NCI-H1105 (cell line): Measurements from ENCODE around the gene USF2.

ENCODE experiments used
- DNase-seq: peaks from one replicate; lab custom pipeline; 2025; lab: John Stamatoyannopoulos, UW

The USF2 gene

DNA sequence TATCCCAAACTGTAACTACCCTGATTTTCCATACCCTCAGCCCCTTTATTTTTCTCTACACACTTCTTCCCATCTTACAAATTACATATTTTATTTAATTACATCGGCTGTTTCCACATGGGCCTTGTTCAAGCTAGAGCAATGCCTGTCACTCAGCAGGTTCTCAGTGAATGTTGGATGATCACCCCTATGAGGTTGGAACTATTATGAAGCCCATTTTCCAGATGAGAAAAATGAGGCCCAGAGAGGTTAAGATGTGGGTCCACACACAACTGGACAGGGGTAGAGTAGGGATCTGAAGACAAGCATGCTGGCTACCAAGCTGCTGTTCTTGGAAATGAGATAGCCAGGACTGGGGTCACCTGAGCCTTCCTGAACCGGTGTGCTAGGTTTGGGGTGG, 33.2 kb downstream of the USF2 start:
- DNase-seq, result no peak

GRCh38 chr19:35302446-35302845, 33.7 kb downstream of the USF2 start:
- no peak for DNase-seq

- DNase-seq, result no peak
Observed at GRCh38 chr19:35303357-35303915, 34.7 kb downstream of the USF2 start.

- no peak for DNase-seq
Observed at GRCh38 chr19:35304036-35304435, 35.3 kb downstream of the USF2 start.

- no peak for DNase-seq
Observed at GRCh38 chr19:35305181-35305580, 36.4 kb downstream of the USF2 start.

DNA sequence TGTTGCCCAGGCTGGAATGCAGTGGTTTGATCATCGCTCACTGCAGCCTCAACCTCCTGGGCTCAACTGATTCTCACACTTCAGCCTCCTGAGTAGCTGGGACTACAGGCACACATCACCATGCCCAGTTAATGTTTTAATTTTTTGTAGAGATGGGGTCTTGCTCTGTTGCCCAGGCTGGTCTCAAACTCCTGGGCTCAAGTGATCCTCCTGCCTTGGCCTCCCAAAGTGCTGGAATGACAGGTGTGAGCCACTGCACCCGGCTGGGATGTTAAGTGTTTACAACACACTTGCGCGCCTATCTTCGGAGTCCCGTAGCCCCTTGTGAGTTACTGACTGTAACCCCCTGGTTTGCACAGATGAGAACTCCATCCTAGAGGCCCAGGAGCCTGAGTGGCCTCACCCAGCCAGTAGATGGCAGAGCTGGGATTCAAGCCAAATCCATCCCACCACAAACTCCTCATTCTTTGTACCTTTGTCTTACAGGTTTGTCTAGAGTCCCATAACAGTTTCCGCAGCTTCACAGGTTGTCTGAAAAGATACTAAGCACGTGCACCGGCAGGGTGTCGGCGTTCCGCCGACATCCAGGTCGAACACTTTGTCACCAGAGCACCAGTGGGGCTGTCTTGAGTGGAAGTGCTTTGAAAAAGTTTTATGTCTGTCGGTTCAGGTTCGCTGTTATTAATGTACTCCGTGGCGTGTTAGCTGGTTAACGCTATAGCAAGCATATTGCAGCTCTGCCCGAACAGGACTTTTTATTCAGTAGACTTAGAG, 37.9 kb downstream of the USF2 start:
- DNase-seq, result no peak

DNA sequence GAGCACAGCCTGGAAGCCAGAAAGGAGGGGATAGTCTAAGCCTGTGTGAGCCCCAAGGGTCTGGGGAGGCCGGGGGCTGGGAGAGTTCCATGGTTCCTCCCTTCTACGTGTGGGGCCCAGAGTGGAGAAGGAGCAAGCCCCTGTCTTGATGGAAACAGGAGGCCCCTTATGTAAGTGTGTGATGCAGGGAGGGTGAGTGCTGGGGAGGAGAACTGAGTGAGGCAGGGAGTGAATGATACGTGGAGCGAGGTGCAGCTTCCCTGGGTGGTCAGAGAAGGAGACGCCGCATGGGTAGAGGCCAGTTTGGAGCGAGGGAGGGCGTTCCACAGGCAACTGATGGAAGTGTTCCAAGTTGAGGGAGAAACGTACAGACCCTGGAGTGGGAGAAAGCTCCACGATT, 39.2 kb downstream of the USF2 start:
- no peak for DNase-seq

DNA sequence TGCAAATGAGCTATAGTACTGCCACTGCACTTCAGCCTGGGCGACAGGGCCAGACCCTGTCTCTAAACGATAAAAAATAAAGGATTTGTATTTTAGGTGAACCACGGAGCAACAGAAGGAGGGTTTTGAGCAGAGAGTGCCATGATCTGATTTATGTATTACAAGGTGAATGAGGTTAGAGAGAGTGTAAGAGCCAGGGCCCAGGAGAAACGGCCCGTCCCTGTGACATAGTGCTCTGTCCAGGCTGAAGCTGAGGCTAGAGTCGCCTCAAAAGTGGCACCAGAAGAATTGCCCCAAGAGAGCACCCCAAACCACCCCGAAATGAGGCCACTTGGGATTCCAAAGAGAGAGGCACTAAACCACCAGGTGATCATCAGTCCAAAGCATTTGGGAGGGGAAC, 40.1 kb downstream of the USF2 start:
- no peak for DNase-seq

DNA sequence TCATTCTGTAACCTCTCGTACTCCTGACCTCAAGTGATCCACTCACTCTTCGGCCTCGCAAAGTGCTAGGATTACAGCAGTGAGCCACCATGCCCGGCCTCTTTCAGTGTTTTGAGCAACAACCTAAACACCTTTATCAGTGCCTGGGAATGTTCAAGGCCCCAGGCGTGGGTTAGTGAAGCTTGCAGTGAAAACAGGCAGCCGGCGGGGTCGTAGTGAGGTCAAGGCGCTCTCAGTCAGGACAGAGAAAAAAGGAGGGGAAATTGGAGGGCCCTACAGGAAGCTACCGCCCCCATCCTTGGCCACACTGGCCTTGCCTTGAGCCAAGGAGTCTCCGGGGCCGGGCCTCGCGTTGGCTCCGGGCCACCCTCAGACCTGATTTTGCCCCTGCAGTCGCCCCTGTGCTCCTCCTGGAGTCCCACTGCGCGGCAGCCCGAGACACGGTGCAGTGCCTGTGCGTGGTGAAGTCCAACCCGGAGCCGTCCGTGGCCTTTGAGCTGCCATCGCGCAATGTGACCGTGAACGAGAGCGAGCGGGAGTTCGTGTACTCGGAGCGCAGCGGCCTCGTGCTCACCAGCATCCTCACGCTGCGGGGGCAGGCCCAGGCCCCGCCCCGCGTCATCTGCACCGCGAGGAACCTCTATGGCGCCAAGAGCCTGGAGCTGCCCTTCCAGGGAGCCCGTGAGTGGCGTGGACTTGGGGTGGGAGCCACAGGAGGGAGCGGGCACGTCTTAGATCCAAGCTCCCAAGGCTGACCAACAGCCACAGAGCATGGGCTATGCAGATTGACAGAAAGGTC, 40.9 kb downstream of the USF2 start:
- no peak for DNase-seq

DNA sequence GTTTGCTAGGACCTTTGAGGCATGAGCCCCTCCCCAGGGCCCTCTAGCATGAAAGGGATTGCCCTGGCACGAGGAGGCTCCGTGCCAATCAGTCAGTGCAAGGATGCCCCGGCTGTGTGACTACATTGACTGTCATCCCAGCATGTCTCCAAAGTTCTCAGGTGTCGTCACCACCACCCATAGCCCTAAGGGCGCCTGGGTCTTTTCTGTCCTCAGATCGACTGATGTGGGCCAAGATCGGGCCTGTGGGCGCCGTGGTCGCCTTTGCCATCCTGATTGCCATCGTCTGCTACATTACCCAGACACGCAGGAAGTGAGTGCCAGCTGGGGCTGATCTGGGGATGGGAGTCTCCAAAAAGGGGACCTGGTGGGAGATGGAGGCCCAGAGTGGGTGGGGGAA, 41.6 kb downstream of the USF2 start:
- DNase-seq, result no peak

DNA sequence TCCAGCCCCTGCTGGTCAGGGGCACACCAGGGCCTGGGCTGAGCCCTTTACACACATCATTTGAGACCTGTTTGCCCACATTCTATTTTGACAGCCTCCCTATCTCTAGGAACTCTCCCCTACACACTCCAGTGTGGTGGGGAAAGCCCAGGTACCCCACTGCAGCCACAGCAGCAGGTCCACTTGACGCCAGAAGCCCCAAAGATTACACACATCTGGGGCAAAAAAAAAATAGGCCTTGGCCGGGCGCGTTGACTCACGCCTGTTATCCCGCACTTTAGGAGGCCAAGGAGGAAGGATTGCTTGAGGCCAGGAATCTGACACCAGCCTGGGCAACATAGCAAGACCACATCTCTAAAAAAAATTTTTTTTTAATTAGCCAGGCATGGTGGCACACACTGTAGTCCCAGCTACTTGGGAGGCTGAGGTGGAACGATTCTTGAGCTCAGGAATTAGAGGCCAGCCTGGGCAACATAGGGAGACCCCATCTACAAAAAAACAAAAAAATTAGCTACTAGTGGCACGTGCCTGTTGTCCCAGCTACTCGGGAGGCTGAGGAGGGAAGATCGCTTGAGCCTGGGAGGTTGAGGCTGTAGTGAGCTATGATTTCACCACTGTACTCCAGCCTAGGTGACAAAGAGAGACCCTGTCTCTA, 42.2 kb downstream of the USF2 start:
- DNase-seq, result no peak

DNA sequence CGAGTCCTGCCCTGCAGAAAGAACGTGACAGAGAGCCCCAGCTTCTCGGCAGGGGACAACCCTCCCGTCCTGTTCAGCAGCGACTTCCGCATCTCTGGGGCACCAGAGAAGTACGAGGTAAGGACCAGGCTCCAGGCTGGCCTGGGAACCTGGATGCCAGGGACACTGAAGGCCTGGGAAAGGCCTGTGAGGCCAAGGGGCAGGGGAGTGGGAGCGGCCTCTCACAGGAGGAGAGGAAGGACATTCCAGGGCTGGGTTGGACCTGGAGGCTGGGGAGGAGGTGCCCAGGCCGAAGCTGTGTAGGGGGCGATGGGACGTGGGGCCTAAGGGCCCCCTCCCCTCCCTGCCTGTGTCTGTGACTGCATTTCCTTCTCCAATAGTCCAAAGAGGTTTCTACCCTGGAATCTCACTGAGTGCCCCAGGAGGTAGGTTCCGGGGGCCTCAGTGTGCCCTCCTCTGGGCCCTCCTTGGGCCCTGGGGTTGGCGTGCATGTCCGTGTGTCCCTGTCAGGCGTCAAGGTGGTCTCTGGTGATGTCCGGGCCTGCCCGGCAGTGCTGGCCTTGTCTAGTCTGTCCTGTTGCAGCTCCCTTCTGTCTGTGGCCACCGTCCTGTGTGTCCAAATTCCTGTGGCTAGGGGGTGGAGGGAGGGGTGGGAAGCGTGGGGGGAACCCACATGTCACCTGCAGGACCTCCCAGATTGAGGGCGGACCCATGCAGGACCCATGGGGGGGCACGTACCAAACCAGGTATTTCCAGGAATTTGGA, 43.3 kb downstream of the USF2 start:
- no peak for DNase-seq

DNA sequence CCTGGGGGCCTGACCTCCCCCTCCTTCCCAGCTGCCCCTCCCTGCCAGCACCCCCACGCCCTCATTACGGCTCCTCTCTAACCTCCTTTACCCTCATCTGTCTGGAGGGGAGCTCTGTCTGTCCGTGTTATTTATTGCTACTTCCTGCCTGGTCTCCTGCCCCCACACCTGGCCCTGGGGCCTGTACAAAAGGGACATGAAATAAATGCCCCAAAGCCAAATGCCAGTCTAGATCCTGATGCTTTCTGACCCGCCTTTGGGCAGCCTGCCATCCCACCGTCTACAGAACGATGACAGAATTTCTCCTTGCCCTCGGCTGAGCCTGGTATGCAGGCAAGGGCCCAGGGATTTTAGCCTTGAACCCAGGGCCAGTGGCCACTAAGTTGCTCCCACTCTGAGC, 44.8 kb downstream of the USF2 start:
- no peak for DNase-seq

DNA sequence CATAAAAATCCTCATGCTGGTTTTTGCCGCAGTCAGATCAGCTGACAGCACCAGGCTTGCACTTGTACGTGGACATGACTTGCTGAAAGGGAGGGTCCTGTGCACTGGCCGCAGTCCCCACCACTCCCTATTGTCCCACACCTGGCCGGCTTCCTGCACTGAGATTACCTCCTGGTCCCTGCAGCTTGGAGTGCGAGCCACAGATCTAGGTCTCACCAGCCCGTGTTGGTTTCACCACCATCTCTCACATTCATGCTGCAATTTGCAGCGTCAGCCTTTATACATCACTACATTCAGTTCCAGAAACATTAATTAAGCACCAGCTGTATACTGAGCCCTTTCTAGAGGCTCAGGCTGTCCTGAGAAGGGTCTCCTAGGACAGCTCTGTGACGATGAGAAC, 45.3 kb downstream of the USF2 start:
- no peak for DNase-seq

- DNase-seq, result no peak
Observed at GRCh38 chr19:35314858-35315470, 46.2 kb downstream of the USF2 start.

DNA sequence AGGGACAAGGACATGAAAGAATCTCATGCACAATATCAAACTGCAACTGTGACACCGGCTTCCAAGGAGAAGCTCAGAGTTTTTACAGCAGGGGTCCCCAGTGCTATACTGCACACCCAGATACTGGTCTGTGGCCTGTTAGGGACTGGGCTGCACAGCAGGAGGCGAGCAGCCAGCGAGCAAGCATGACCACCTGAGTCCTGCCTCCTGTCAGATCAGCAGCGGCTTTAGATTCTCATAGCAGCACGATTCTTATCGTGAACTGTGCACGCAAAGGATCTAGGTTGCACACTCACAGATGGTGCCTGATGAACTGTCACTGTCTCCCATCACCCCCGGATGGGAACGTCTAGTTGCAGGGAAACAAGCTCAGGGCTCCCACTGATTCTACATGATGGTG, 47.1 kb downstream of the USF2 start:
- no peak for DNase-seq

DNA sequence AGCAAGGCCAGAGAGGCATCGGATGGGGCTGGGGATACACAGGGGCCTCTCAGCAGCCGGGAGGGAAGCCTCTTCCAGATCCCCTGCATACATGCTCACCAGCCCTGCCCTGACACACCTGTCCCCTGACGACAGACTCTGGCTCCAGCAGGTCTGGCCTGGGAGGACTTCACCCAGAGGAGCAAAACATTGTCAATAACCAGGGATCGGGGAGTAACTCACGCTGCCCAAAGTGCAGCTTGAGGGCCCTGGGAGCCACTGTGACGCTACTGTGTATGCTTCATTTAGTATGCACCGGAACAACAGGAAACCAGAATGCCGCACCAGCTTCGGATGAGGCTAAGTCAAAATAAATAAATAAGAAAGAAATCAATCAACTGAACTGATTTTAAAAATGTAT, 47.8 kb downstream of the USF2 start:
- DNase-seq, result no peak

DNA sequence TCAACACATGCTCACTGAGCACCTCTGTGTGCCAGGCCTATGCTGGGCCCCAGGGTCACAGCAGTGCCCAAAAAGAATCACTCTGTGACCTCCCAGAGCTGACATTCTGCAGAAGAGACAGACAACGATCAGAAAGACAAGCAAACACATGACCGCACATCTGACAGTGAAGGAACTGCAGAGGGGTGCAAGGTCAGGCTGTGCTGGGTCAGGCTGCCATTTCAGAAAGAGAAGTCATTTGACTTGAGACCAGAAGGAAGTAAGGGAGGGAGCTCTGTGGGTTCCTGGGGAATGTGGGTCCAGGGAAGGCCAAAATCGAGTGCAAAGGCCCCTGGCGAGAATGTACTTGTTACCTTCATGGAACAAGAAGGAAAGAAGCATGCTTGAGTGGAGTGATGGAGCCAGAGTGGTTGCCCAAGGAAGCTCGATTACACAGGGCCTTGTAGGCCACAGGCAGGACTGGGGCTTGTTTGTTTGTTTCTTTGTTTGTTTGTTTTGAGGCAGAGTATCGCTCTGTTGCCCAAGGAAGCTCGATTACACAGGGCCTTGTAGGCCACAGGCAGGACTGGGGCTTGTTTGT, 48.8 kb downstream of the USF2 start:
- no peak for DNase-seq

- no peak for DNase-seq
Observed at GRCh38 chr19:35318679-35319448, 50.1 kb downstream of the USF2 start.

DNA sequence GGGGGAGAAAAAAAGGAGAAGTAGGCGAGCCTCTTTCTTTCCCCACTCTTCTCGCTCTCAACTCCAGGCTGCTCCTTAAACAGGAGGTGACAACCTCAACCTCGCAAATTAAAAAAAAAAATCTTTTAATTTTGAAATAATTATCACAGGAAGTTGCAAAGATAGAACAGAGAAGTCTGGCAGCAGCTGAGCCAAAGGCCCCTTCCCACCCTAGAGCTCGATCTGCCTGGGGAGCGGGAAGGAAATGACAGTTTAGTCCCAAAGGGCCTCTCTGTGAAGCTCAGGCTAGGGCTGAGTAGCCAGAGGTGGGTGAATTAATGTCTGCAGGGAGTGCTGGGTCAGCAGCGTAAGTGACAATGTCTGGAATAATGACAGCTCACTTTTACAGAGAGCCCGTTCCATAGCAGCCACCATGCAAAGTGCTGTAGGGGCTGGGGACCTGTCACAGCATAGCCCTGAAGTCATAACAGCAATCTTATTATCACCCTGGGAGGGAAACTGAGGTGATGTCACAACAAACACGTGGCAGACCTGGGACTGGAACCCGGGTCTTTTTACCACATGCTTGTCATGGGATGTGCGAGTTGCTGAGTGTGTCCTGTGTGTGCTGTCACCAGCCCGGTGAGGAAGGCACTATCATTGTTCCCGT, 51.4 kb downstream of the USF2 start:
- no peak for DNase-seq
